ENCODE results near the gene RNF31. TPM values are rescaled to one million over a fixed set of nuclear protein-coding genes. Genes with fewer than 3 reads are reported as not detected.

RNF31 gene
- 40.7 and 44.7 TPM in 2 replicates for total RNA-seq

GRCh38 chr14:24146978-24147760 is at the start of gene RNF31:
Gene RNF31, plus strand, starts transcription at chr14:24147498. Its CDS starts 201 bp downstream, at chr14:24147699.

GRCh38 chr14:24114532-24115421 is 32.5 kb upstream of the RNF31 start, which contains the start of the genes DCAF11 and NRL:
Gene DCAF11, plus strand, starts transcription at chr14:24114777. Its CDS starts 818 bp downstream, at chr14:24115595.
Gene NRL, minus strand, starts transcription at chr14:24114949. Its CDS starts 32,101 bp downstream, at chr14:24082848.

GRCh38 chr14:24130380-24130716 is 16.9 kb upstream of the RNF31 start, which contains the start of gene FITM1:
Gene FITM1, plus strand, starts transcription at chr14:24130659. Its CDS starts 905 bp downstream, at chr14:24131564.

DNA sequence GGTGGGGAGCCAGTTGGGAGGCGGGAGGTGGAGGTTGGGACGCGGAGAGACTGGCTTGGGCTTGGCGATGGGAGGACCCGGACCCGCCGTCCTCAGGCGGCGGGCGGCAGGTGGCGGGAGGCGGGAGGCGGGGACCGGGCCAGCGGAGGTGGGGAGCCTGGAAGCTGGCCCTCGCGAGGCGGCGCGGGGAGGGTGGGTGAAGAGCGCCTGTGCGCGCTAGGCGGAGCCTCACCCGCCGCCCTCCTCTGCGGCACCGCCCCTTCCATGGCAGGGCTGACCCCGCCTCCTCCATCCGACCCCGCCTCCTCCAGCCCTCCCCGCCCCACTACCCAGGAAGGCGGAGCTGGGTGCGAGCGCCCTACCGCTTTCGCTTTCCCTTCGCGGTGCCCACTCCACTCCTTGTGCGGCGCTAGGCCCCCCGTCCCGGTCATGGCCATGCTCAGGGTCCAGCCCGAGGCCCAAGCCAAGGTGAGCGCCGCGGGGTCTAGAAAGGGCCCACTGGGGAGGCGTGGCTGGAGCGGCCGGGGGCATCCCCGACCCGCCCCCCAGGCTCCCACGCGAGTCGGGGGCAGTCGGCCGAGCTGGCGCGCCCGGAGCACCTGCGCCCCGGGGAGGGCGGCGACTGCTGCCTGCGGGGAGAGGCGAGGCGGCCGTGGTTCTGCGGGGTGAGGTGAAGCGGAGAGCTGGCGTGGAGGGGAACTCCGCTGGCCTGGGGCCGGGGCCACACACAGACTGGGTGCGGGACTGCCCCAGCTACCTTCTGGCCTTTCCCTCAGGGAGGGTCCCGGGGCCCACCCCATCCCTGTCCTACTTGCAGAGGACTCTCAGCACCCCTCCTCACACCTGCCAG is 11.2 kb upstream of the RNF31 start, which contains the start of gene PSME1:
TSS of gene PSME1 (plus strand) at position 361 of the 850 bp plus-strand sequence. CDS start at position 430, 69 bp downstream.

DNA sequence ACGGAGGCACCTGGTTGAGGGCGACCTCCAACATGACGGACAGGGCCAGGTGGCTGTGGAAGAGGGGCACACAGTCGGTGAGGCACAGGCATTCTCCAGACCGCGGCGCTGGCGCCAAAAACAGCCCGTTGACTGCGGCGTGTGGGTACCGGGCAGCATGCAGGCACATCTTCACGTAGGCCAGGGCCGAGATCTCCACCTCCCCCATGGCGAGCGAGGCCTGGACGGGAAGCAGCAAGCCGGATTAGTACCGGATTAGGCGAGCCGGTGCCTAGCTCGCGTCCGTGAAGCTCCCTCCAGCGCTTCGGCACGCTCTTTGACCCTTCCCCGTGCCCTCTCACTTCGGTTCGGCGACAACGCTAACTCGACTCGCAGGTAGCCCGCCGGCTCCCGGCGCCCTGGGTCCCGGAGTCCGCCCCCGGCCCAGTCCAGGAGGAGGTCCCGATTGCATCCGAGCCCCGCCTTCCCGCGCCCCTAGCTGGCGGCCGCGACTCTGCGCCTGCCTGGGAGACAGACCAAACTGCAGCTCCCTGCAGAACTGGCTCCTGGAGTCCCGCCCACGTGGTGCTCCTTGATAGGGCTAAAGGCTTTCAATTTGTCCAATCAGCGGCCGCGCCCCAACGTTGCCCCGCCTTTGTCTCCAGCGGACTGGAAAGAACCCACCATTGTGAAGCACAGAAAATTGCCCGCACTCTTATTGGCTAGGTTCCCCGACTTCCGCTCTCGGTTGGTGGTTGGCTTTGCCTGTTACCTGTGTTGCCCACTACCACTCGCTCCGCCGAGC is 6.0 kb upstream of the RNF31 start, which contains the start of gene EMC9:
TSS of gene EMC9 (minus strand) at position 495 of the 784 bp plus-strand sequence. CDS start at position 208, 287 bp downstream.

DNA sequence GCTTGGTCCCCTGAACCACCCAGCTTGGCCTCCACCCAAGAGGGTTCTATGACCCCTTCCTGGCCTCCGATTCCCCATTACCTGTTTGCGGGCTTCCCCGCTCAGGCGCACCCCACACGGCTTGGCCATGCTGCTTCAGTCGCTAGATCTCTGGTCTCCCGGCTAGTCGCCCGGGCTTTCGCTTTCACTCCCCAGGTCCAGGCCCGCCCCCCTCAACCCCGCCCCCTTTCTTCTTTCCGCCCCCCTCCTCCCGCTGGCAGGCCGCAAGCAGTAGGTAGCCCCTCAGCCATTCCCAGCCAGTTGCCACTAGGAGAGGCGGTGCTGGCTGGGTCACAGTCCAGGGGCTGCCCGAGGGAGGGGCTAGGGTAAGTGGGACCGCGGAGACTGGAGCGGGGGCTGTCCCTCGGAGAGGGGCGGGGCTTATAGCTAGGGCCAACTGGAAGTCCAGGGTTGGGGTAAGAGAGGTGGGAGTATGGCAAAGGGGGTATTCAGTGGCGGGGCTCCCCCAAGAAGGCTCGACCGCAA is 783 bp upstream of the RNF31 start, which contains the start of gene PSME2:
TSS of gene PSME2 (minus strand) at position 158 of the 525 bp plus-strand sequence. CDS start at position 129, 29 bp downstream.

DNA sequence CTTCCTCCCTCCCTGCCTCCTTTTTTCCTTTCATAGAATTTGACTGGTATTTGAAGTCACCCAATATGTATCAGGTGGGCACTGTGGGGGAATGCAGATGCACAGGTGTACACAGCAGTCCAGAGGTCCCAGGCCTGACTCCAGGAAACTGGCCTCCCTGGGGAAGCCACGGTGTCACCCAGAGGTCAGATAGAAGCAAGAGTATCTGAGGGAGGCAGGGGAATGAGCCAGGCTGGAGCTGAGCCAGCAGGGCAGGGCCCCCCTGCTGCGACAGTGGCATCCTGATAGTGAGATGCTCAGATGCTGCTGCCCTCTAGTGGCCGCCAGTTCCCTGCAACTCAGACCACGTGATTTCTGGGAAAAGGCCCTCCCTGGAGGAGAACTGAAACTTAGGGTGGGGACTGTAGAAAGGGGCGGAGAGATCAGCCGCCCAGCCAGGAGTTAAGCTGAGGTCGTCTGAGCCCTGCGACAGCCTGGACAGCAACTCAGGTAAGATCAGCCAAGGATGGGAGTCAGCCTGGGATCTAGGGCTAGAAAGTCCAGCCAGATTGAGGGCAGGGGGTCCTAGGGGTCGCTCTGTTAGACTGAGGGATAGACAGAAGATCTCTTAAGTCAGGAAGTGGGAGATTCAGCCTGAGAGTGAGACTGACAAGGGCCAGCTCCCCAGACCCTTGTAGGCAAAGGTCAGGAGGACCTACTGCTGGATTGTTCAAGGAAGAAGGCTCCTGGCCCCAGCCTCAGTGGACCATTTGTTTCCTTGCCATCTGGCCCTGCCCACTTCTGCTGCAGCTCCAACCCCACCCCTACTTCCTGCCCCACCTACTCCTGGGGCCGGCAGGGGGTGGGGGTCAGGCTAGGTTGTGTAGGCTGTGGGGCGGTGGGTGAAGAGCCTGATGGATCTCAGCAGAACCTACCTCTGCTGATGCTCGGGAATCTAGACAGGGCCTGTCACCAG is 13.8 kb downstream of the RNF31 start, which contains the start of gene IRF9:
TSS of gene IRF9 (plus strand) at position 416 of the 955 bp plus-strand sequence. CDS start 880 bp downstream, outside the sequence.

DNA sequence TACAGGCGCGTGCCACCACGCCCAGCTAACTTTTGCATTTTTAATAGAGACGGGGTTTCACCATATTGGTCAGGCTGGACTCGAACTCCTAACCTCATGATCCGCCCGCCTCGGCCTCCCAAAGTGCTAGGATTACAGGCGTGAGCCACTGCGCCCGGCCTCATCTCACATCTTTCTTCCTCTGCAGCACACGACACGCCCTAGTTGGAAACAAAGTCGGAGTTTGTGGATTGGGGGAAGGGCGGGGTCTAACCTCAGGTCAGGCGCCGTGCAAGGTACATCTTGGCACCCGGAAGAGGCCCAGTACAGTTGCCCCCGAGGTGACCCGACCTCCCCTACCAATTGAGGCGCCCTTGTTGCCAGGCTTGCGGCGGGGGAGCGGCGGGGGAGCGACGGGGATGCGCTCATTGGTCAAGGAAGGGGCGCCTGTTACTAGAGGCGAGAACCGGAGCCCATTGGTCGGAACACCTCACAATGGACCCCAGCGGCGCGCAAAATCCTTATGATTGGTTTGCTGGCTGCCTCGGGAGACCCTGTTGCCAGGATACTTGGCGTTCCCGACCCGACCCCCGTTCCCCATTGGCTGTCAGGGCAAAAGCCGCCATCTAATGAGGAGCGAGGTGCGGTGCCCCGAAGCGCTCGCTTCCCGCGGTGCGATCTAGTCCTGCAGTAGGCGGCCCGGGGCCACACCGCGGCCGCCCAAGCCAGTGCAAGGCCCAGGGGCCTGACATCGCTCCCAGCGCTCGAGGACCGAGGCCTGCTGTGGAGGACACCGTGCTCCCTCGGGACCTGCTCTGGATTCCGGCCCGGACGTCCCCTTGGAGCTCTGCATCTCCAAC is 24.3 kb downstream of the RNF31 start, which contains the start of gene REC8:
TSS of gene REC8 (plus strand) at position 659 of the 839 bp plus-strand sequence. CDS start 473 bp downstream, outside the sequence.

DNA sequence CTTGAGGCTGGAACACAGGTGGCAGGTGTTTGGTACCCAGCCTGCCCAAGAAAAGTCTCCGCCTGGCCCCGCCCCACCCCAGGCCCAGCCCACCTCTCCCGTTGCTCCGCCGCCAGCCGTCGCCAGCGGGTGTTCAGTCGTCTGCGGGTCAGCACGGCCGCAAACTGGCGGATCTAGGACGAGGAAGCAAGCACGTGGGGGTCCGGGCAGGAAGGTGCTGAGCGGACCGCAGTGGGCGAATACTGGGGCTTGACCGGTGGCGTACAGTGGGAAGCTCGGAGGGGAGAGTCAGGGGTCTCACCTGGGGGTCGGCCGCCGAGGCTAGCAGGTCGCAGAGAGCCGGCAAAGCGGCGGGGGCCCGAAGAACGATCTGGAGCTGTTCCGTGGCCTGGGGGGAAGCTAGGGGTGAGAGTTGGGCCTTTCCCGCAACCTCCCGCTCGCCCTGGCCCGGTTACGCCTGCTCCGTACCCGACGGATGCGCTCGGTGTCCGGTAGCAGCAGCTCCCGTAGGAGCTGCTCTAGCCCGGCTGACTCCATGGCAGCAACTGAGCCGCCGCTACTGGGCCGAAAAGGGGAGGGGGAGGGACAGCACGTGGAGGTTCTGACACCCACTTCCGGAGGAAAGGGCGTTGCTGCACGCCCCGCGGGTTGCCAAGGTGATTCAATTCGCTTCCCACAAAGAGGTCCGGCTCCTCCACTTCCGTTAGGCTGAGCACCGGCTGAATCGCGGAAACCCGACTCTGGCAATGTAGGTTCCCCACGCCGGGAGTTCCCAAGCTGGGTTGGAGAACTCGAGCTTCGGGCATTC is 41.2 kb downstream of the RNF31 start, which contains the start of gene IPO4:
TSS of gene IPO4 (minus strand) at position 566 of the 808 bp plus-strand sequence. CDS start at position 537, 29 bp downstream.

DNA sequence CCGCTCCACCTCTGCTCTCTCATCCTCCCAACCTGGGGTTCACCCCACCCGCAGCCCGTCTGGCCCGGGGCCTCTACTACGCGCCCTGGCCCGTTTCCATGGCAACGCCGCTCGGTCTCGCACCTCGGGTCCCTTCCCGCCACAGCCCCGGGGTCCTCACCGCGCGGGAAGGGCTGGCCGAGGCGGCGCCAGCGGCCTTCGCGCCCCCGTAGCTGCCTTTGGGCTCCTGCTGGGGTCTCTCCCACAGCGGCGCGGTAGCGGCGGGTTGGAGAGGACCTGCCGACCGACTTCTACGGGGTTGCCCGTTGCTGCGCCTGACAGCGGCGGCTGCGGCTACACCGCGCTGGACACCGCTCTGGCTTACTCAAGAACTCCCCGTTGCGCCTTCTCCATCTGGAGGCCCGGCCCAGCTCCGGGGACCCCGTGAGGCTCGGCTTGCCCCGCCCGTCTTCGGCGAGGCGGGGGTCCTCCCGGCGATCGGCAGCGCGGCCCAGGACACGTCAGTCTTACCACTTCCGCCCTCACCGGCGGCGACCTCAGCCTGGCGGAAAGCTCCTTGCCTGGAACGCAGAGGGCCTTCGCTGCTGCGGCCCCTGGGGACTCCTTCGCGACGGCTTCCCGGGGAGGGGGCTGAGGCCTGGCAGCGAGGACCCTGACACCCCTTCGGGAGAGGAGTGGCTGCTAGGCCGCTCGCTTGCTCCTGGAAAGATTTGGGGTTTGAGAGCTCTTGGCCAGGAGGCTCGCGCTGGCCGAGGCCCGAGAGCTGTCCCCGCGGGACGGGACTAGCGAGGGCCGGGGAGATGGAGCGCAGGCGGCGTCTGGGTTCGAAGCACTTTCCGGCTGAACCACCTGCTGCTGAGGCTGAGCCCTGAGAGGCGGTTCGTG is 48.1 kb downstream of the RNF31 start, which contains the start of gene TM9SF1:
TSS of gene TM9SF1 (minus strand) at position 256 of the 885 bp plus-strand sequence. CDS start 422 bp downstream, outside the sequence.

Other genes starting within 250 kb of the RNF31 start
- 31.2 and 47.7 TPM in 2 replicates for gene DHRS4, start 193.7 kb upstream of the RNF31 start, total RNA-seq
- gene DHRS4L2, start 158.6 kb upstream of the RNF31 start, total RNA-seq = 11.6 and 14.9 TPM in 2 replicates
- under 0.01 and 0.12 TPM in 2 replicates for gene CARMIL3, start 95.5 kb upstream of the RNF31 start, total RNA-seq
- not detected in 2 replicates for gene CPNE6, start 75.9 kb upstream of the RNF31 start, total RNA-seq
- 40.1 and 60.2 TPM in 2 replicates for gene PCK2, start 53.2 kb upstream of the RNF31 start, total RNA-seq
- gene DCAF11, start 32.7 kb upstream of the RNF31 start, total RNA-seq = 56.0 and 64.2 TPM in 2 replicates
- 0.55 and 1.00 TPM in 2 replicates for gene NRL, start 32.5 kb upstream of the RNF31 start, total RNA-seq
- gene FITM1, start 16.8 kb upstream of the RNF31 start, total RNA-seq = 0.37 TPM in 1 of 2 replicates, not detected in the other
- 69.7 and 121 TPM in 2 replicates for gene PSME1, start 11.3 kb upstream of the RNF31 start, total RNA-seq
- gene EMC9, start 5.9 kb upstream of the RNF31 start, total RNA-seq = 20.0 and 34.6 TPM in 2 replicates
- gene PSME2, start 888 bp upstream of the RNF31 start, total RNA-seq = 111 and 120 TPM in 2 replicates
- gene IRF9, start 13.8 kb downstream of the RNF31 start, total RNA-seq = 68.6 and 80.1 TPM in 2 replicates
- 0.87 and 1.1 TPM in 2 replicates for gene REC8, start 24.6 kb downstream of the RNF31 start, total RNA-seq
- gene IPO4, start 41.3 kb downstream of the RNF31 start, total RNA-seq = 47.9 and 71.6 TPM in 2 replicates
- 74.9 and 79.5 TPM in 2 replicates for gene TM9SF1, start 47.9 kb downstream of the RNF31 start, total RNA-seq
- gene TSSK4, start 58.2 kb downstream of the RNF31 start, total RNA-seq = 0.11 TPM in 1 of 2 replicates, not detected in the other
- gene CHMP4A, start 66.0 kb downstream of the RNF31 start, total RNA-seq = 32.7 and 38.6 TPM in 2 replicates
- 18.9 and 23.2 TPM in 2 replicates for gene MDP1, start 68.6 kb downstream of the RNF31 start, total RNA-seq
- 163 and 222 TPM in 2 replicates for gene NEDD8, start 84.9 kb downstream of the RNF31 start, total RNA-seq
- gene GMPR2, start 85.4 kb downstream of the RNF31 start, total RNA-seq = 57.1 and 69.0 TPM in 2 replicates
- 59.9 and 69.5 TPM in 2 replicates for gene TINF2, start 95.1 kb downstream of the RNF31 start, total RNA-seq
- gene TGM1, start 115.7 kb downstream of the RNF31 start, total RNA-seq = 0.25 and 0.55 TPM in 2 replicates
- 17.9 and 28.6 TPM in 2 replicates for gene RABGGTA, start 124.1 kb downstream of the RNF31 start, total RNA-seq
- 13.3 and 19.2 TPM in 2 replicates for gene DHRS1, start 152.3 kb downstream of the RNF31 start, total RNA-seq
- gene NOP9, start 152.4 kb downstream of the RNF31 start, total RNA-seq = 22.6 and 29.0 TPM in 2 replicates
- 1.6 and 2.9 TPM in 2 replicates for gene CIDEB, start 160.5 kb downstream of the RNF31 start, total RNA-seq
- gene LTB4R2, start 162.6 kb downstream of the RNF31 start, total RNA-seq = 3.7 and 3.8 TPM in 2 replicates
- gene LTB4R, start 164.0 kb downstream of the RNF31 start, total RNA-seq = 1.2 and 1.5 TPM in 2 replicates
- gene ADCY4, start 187.6 kb downstream of the RNF31 start, total RNA-seq = 5.1 and 8.1 TPM in 2 replicates
- 0.50 and 1.00 TPM in 2 replicates for gene RIPK3, start 192.5 kb downstream of the RNF31 start, total RNA-seq
- 62.5 and 76.2 TPM in 2 replicates for gene NFATC4, start 220.7 kb downstream of the RNF31 start, total RNA-seq